ENCODE data around the gene HCN2.

HCN2 gene

GRCh38 chr19:639253-640160 lies 49.8 kb downstream of the HCN2 start, which contains the start of gene FGF22:
FGF22 (plus strand) TSS chr19:639879; CDS start chr19:639926, 47 bp downstream.
- peak within 1 kb of the TSS; percentile 38 for H3K4me3 ChIP-seq (ENCODE audit: control insufficient read depth, low read depth, low read length)
- no peak for TF ChIP-seq CTCF (conservative IDR thresholded peaks at IDR 0.05; ENCODE audit: control insufficient read depth, insufficient read depth, low read depth, low read length)
- DNase-seq (ENCODE audit: low read depth), result peak; percentile 74

GRCh38 chr19:640161-640558 lies 50.5 kb downstream of the HCN2 start:
- TF ChIP-seq CTCF (conservative IDR thresholded peaks at IDR 0.05; ENCODE audit: control insufficient read depth, insufficient read depth, low read depth, low read length), result no peak
- no peak overlapping the region for H3K4me3 ChIP-seq (ENCODE audit: control insufficient read depth, low read depth, low read length)
- DNase-seq (ENCODE audit: low read depth), result no peak

- no peak overlapping the region for H3K4me3 ChIP-seq (ENCODE audit: control insufficient read depth, low read depth, low read length)
- no peak for DNase-seq (ENCODE audit: low read depth)
- no peak for TF ChIP-seq CTCF (conservative IDR thresholded peaks at IDR 0.05; ENCODE audit: control insufficient read depth, insufficient read depth, low read depth, low read length)
Measured at GRCh38 chr19:640606-641189, 51.0 kb downstream of the HCN2 start.

- no peak overlapping the region for H3K4me3 ChIP-seq (ENCODE audit: control insufficient read depth, low read depth, low read length)
- DNase-seq (ENCODE audit: low read depth), result no peak
- no peak for TF ChIP-seq CTCF (conservative IDR thresholded peaks at IDR 0.05; ENCODE audit: control insufficient read depth, insufficient read depth, low read depth, low read length)
Measured at GRCh38 chr19:641702-642101, 52.0 kb downstream of the HCN2 start.

GRCh38 chr19:642767-643727 lies 53.4 kb downstream of the HCN2 start:
- no peak for DNase-seq (ENCODE audit: low read depth)
- TF ChIP-seq CTCF (conservative IDR thresholded peaks at IDR 0.05; ENCODE audit: control insufficient read depth, insufficient read depth, low read depth, low read length), result no peak
- no peak overlapping the region for H3K4me3 ChIP-seq (ENCODE audit: control insufficient read depth, low read depth, low read length)

GRCh38 chr19:643736-644135 lies 54.1 kb downstream of the HCN2 start:
- H3K4me3 ChIP-seq (ENCODE audit: control insufficient read depth, low read depth, low read length), result no peak overlapping the region
- DNase-seq (ENCODE audit: low read depth), result no peak
- TF ChIP-seq CTCF (conservative IDR thresholded peaks at IDR 0.05; ENCODE audit: control insufficient read depth, insufficient read depth, low read depth, low read length), result no peak
